ENCODE measurements around the gene SYT2. TPM values are rescaled to one million over a fixed set of nuclear protein-coding genes. Genes with fewer than 3 reads are reported as not detected.

The SYT2 gene
- total and polyA plus RNA-seq, 2 of the 13 experiments (the other 11 are each of a cell fraction or from before 2014, with no cell fraction given): not detected

GRCh38 chr1:202711949-202712635 lies 1.8 kb upstream of the SYT2 start (continued):
- TF ChIP-seq DR1 (CRISPR knock-in tag; IDR thresholded peaks at IDR 0.05) (no peak), RCOR2 (CRISPR knock-in tag; IDR thresholded peaks at IDR 0.05) (no peak), MXD1 (CRISPR knock-in tag; IDR thresholded peaks at IDR 0.05) (no peak), GLI4 (CRISPR knock-in tag; IDR thresholded peaks at IDR 0.05; ENCODE audit: borderline replicate concordance) (no peak)
- TF ChIP-seq, protein P1, sequence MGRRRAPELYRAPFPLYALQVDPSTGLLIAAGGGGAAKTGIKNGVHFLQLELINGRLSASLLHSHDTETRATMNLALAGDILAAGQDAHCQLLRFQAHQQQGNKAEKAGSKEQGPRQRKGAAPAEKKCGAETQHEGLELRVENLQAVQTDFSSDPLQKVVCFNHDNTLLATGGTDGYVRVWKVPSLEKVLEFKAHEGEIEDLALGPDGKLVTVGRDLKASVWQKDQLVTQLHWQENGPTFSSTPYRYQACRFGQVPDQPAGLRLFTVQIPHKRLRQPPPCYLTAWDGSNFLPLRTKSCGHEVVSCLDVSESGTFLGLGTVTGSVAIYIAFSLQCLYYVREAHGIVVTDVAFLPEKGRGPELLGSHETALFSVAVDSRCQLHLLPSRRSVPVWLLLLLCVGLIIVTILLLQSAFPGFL (CRISPR knock-in tag; IDR thresholded peaks at IDR 0.05): no peak

DNA sequence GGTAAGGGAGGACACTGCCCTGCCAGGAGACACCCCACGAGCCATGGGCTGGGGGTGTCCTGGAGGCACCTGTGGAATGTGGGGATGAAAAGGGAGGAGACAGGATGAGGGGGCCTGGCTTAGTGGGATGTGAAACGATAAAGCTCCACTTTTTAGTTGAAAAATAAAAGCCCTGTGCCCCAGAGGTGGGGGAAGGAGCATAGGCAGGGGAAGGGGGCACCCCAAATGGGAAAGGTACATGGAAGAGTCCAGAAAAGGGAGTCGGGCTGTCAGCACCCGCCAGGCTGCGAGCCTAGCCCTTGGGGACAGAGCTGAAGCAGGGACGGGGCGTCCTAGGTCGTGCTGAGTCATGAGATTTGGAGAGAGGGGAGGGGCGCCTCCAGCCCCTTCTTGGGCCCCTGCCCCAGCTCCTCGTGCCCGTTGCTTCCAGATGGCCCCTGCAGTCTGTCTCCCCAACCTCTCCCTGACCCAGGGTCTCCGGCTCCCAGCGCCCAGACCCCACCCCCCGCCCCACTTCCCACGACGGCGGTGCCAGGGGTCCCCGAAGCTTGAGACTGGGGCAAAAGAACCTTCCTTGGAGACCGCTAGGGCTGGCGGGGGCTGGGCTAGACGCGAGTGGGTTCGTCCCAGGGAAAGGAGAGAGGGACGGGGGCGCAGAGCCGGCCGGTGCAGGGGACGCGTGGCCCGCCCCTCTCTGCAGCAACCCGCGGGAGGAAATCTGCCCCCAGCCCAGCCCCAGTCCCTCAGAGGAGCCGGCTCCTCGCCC lies 795 bp downstream of the SYT2 start:
- Histone ChIP-seq H3K27ac (ENCODE audit: extremely low read length, insufficient read depth, low read length) (no peak overlapping the region), H3K27me3 (ENCODE audit: control insufficient read depth in 1 of 2, insufficient read depth in 2 of 2, low read length in 2 of 2) (peaks cover 23 to 85% of the 10 kb centered on the region in 2 experiments), H3K4me1 (ENCODE audit: insufficient read depth, low read length) (0 out of 2 replicates have a peak, but pooled peaks cover 8% of the 10 kb centered on the region), H3K4me3 (replicated peaks in 1 of 3; ENCODE audit: insufficient read depth in 1 of 3, low read depth in 2 of 3, low read length in 3 of 3) (peak overlapping the region in 1 of 3 experiments; percentile 60; a peak in 1 of 6 replicates), H3K9me3 (ENCODE audit: low read length) (no peaks in the 10 kb centered on the region), H3K36me3 (replicated peaks in 1 of 2; ENCODE audit: control insufficient read depth in 1 of 2, insufficient read depth in 2 of 2, low read length in 2 of 2) (no peaks in the 10 kb centered on the region), H3K4me2 (ENCODE audit: low read depth, low read length) (peak overlapping the region; percentile 58), H2AFZ (ENCODE audit: low read length) (no peak overlapping the region), H3K79me2 (ENCODE audit: insufficient read depth, low read length) (no peaks in the 10 kb centered on the region), H4K20me1 (ENCODE audit: insufficient read depth, low read length) (no peaks in the 10 kb centered on the region; the same call in 1 of the 2 replicates), H3K9ac (ENCODE audit: insufficient read depth, low read depth, low read length) (no peak overlapping the region)
- CTCF ChIA-PET (ENCODE audit: low intra/inter-chr PET ratio, low total read pairs): no interaction called here
- intact Hi-C loops (cut with micrococcal nuclease; ENCODE audit: unreplicated experiment) (loop anchor here (10.0 kb wide), 3 partner anchors 205 to 365 kb away; partner anchors contain the start of genes PPP1R12B and UBE2T), in situ Hi-C loops (cut with HindIII; ENCODE audit: extremely low pct_ligation_motif_present, low pct_unique_long_range_greater_than_20kb) (loop anchor here (10.0 kb wide), 1 partner anchor 515 kb away; the partner anchor contains the start of gene LGR6)
- POLR2A ChIA-PET: no interaction called here
- BruUV-seq (replicated peaks): no TSS peak
- 11% methylated on average over 18 of the region's 34 CpGs for WGBS (ENCODE audit: low lambda C conversion rate)
- DNase-seq (ENCODE audit: low spot score): no peak
- no peak for TF ChIP-seq ZNF138 (CRISPR knock-in tag; IDR thresholded peaks at IDR 0.05; ENCODE audit: low read depth)
- TF ChIP-seq BATF2 (CRISPR knock-in tag; IDR thresholded peaks at IDR 0.05): no peak
- TF ChIP-seq PCBP1 (IDR thresholded peaks at IDR 0.05; ENCODE audit: borderline replicate concordance, low read depth, low read length): 0 out of 2 replicates have a peak, but pooled peaks have one; percentile 28
- TF ChIP-seq MAFK (conservative IDR thresholded peaks at IDR 0.05 in 1 of 2, IDR thresholded peaks at IDR 0.05 in 1 of 2; ENCODE audit: low read length in 2 of 2): peak; percentile 75 to 78
- TF ChIP-seq ZNF564 (CRISPR knock-in tag; IDR thresholded peaks at IDR 0.05): no peak
- TF ChIP-seq TP53 (CRISPR knock-in tag; conservative IDR thresholded peaks at IDR 0.05): no peak
- no peak for TF ChIP-seq ESRRA (CRISPR knock-in tag; IDR thresholded peaks at IDR 0.05; ENCODE audit: low read depth)
- no peak for FAIRE-seq
- ATAC-seq: peak; percentile 10; the same call in 1 of the 3 replicates
